HG02852 (cell line): ENCODE measurements around the gene NPAS2.

ENCODE experiments used
- ATAC-seq: cut with Tn5 transposase; IDR thresholded peaks from one replicate; pipeline ENCODE4 v1.9.1; 2021; ENCODE audit warnings: mild to moderate bottlenecking, moderate library complexity; ENCODE audit not compliant: unreplicated experiment

Gene NPAS2

GRCh38 chr2:100962366-100963025 lies 142.6 kb downstream of the NPAS2 start:
- no peak for ATAC-seq

DNA sequence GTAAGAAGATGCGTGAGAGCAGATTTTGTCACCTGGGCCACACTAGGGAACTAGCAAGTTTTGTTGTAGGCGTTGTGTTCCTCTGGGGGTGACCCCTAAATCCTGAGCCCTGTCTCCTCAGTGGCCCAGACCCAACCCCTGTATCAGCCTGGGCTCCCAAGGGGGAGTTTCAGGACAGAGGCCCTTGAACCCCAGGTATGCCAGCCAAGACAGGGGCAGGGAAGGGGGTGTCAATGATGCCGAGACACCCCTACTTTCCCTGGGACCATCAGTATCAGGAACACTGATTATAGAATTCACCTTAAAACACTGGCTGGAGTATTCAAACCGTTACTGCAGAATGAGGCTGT lies 143.1 kb downstream of the NPAS2 start:
- no peak for ATAC-seq

- ATAC-seq: no peak
Observed at GRCh38 chr2:100964222-100964621, 144.3 kb downstream of the NPAS2 start.

GRCh38 chr2:100964681-100965169 lies 144.8 kb downstream of the NPAS2 start:
- ATAC-seq: no peak

- no peak for ATAC-seq
Observed at GRCh38 chr2:100965596-100965995, 145.7 kb downstream of the NPAS2 start.

GRCh38 chr2:100967716-100968115 lies 147.8 kb downstream of the NPAS2 start:
- no peak for ATAC-seq

DNA sequence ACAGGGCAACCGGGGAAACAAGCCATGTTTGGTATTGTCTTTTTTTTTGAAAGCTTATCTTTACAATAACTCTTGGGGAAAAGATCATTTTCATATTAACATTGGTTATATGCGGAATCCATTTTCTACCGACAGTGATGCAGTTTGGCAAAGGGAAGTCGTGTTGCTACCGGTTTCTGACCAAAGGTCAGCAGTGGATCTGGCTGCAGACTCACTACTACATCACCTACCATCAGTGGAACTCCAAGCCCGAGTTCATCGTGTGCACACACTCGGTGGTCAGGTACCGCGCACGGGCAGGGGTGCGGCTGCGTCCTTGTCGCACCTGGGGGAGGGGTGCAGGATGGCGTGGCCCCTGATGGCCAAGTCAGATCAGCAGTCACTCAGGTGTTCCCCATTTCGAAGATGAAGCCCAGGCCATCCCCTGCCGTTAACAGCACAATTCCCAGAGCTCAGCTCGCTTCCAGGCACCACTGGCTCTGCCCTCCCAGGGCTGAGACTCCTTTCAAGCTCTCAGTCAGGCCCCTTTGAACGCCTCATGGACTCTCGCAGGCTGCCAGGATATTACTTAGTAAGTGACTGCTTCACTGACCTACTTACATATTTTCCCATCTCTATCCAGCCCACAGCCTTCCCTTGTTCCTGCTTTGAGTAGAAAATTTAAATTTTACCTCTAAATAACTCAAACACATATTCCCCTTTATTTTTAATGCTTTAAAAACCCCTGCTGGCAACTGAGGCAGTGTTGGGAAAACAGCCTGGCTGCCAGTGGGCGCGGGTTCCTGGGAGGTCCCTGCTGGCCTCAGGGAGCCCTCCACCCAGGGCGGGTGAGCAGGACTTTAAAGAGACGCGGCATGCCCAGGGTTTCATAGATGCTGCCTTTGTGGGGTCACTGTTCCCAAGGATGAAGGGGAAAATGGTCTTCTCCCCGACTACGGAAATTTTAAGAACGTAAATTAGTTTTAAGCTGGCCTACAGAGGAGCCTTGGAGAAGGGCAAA lies 148.5 kb downstream of the NPAS2 start:
- no peak for ATAC-seq

DNA sequence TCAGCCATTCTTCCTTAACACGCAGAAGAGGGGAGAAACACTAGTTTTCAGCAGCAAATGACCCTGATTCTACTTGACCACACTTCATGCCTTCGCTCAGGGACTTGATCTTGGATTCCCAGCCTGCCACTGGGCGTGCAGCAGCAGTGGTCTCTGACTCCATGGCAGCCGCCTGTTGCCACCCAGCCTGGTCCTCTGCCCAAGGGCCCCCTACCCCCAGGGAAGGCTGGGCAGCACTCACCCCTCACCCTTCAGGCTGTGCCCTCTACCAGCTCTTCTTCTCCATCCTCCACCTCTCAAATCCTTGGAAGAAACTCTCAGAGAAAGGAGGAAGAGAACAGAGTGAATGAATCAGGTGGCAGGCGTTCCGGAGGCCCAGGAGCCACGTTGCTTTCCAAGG lies 150.1 kb downstream of the NPAS2 start:
- no peak for ATAC-seq

DNA sequence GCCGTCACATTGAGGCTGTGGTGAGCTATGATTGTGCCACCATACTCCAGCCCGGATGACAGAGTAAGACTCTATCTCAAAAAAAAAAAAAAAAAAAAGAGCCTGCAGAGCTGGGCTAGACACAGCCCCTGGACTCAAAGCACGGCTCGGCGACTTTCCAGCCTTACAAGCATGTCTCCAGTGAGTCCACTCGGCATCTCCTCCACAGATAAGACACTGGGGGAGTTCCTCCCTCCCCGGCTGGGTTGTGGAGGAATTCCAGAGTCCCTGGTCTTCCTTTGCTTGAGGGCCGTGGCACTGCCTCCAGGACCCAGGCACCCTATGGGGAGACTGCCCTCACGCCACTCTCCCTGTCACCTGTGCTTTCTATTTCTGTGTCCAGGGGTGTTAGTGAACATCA lies 151.3 kb downstream of the NPAS2 start:
- no peak for ATAC-seq

- ATAC-seq: no peak
Observed at GRCh38 chr2:100972452-100972851, 152.5 kb downstream of the NPAS2 start.

DNA sequence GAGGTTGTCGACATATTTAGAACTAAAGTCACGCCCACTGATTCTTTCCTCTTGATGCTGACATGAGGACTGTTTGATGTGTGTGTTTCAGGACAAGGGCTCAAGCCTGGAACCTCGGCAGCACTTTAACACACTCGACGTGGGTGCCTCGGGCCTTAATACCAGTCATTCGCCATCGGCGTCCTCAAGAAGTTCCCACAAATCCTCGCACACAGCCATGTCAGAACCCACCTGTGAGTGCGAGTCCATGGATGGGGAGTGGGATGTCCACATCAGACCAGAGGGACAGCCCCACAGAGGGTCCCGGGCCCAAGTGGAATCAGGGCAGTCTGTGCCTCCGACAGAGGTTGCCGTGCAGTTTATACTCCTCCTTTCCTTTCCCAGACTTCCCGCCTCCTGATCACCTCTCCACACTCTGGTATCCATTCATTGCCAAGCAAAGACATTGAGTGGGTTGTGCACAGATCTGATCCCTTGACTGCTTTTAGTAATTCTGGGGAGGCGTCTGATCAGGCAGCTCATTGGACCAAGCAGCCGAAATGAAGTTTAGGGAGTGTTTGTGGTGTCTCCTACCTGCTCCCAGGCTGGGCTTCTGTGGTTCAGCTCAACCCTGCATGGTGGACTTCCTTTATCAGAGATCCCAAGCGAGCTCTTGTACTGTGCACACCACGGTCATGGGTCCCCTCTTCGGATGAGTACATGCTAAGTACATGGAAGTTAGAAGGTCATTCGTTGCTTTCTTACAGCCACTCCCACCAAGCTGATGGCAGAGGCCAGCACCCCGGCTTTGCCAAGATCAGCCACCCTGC lies 155.0 kb downstream of the NPAS2 start:
- ATAC-seq: no peak

- ATAC-seq: no peak
Observed at GRCh38 chr2:100975521-100975785, 155.5 kb downstream of the NPAS2 start.

GRCh38 chr2:100976061-100976460 lies 156.1 kb downstream of the NPAS2 start:
- ATAC-seq: no peak

DNA sequence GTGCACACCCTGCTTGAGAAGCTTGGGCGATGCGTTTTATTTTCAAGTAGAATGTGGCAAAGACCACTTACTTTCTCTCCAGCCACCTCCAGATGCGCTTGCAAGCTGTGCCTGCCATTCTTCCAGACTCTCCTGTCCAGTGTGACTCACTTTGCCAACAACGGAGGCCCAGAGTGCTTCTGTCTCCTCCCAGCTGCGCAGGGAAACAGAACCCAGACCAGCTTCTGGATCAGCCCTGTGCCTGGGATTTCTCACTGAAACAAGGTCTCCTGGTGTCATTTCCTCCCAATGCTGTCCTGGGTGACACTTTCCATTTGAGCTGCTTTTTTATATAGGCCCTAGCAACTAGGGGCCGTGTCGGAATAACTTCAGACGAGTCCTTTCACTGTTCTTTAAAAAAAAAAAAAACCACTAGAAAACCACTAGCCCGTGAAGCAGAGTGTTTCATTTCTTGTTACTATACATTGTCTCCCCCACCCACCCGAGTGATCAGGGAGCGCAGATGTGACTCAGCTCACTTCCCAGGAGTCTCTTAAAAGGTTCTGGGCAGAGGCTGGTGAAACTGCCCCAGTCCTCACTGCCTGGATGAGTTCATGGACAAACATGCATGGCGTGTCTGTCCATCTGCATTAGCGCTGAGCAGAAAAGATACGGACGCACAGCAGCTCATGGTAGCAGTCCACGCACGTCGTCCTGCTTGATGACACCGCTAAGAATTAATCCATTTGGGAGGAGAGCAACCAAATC lies 156.9 kb downstream of the NPAS2 start:
- peak; percentile 92 for ATAC-seq

GRCh38 chr2:100977511-100977910 lies 157.6 kb downstream of the NPAS2 start:
- ATAC-seq: no peak

DNA sequence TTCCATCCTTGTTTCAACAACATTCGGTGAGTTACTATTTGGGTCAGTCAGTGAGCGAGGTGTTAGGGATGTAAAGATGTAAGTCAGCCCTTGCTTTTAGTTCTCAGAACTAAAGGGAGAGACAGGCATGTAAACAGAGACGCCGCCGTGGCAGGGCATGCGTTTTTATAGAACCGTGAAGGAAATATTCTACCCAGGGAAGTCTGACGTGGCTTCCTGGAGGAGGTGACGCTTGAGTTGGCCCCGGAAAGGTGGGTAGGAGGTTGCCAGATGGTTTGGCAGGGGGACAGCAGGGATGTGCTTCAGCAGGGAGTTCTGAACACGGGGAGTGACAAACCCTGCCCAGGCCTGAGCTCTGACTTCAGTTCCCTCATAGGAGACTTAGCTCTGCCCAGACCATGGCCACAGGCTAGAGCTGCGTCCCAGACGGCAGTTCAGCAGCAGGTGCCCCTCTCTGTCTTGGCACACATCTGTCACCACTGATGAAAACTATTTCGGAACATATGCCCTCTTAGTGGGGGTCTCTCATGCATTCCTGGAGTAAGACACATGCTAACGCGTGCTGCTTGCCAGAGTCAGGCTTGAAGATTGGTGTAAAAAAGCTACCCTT lies 158.7 kb downstream of the NPAS2 start:
- ATAC-seq: no peak

DNA sequence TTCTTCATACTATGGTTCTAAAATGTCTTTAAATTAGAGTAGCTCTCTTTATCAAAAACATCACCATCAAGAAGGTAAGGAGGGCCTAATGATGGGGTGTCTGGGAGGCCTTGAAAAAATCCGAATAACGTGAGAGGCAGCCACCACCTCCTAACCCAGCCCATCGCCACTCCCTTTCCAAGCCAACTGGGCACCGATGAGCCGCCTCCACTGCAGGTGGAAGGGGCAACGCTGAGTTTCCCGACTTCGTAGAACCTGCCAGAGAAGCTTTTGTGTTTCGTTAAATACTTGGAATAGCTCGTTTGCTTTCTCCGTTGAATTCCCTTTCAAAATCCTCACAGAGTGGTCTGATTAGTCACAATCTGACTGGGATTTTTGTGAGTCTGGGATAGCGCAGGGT lies 160.1 kb downstream of the NPAS2 start:
- no peak for ATAC-seq

DNA sequence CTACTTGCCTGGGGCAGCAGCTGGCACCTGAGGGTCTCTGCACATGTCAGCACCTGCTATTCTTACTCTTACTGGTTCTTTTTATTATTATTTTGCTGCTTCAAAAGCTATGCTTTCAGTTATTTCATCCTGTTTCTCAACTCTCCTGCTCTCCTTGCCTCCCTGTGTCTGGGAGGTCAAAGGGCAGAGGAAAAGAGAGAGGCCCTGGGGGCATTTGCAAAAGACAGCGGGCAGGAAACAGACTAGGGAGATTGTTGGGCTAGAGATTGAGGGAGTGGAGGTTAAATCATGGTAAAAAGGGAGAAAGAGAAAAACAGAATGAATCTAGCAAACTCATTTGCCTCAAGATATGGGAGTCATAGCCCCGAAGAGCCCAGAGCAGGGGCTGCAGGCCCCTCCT lies 161.1 kb downstream of the NPAS2 start:
- ATAC-seq: no peak

DNA sequence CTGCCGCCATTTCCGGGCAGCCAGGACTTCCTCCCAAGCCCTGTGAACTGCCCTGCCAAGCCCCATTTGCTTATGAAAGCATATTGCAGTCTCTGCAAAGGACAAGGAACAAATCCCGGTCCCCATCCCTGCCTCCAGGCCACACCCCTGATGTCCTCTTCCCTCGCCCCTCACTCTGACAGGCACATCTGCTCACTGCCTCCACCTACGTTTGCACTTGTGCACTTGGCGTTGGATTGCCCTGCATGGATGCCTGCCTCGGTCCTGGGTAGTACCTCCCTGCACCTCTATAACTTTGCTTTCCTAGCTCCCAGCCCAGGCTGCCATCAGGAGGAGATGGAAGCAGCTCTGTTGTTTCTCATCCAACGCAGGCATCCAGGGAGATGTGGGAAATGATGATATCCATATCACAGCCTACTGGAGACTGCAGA lies 162.5 kb downstream of the NPAS2 start:
- no peak for ATAC-seq

GRCh38 chr2:100983201-100983600 lies 163.3 kb downstream of the NPAS2 start:
- ATAC-seq: no peak
